Effector memory CD4-positive, alpha-beta T cell (primary cell): ENCODE results near the gene LNX1.

ENCODE experiments used
- DNase-seq, 3 donors: peaks; one replicate each; pipeline ENCODE4 v3.0.0-alpha.2; 2020
- H3K27ac ChIP-seq: 2 replicates; pipeline ENCODE4 v1.7.0; 2013; ENCODE audit warnings: mild to moderate bottlenecking, low read length, moderate library complexity; ENCODE audit not compliant: insufficient read depth, poor library complexity, severe bottlenecking
- H3K27me3 ChIP-seq: replicated peaks from 2 replicates; pipeline ENCODE4 v1.7.0; 2013; ENCODE audit warnings: mild to moderate bottlenecking, low read length; ENCODE audit not compliant: insufficient read depth, control insufficient read depth, poor library complexity, severe bottlenecking
- H3K36me3 ChIP-seq: 2 replicates; pipeline ENCODE4 v1.7.0; 2013; ENCODE audit warnings: mild to moderate bottlenecking, low read length, moderate library complexity; ENCODE audit not compliant: control insufficient read depth, insufficient read depth
- H3K4me1 ChIP-seq: 2 replicates; pipeline ENCODE4 v1.7.0; 2013; ENCODE audit warnings: low read length, mild to moderate bottlenecking; ENCODE audit not compliant: control insufficient read depth, insufficient read depth, poor library complexity, severe bottlenecking
- H3K4me3 ChIP-seq: 2 replicates; pipeline ENCODE4 v1.7.0; 2013; ENCODE audit warnings: low read length, low read depth, mild to moderate bottlenecking; ENCODE audit not compliant: insufficient read depth, poor library complexity, severe bottlenecking
- H3K9me3 ChIP-seq: 2 replicates; pipeline ENCODE4 v1.7.0; 2013; ENCODE audit warnings: mild to moderate bottlenecking, low read length, moderate library complexity; ENCODE audit not compliant: control insufficient read depth
- total RNA-seq, 3 donors: gene quantifications; one replicate each; lab custom pipeline; 2026; lab: John Stamatoyannopoulos, UW

The LNX1 gene
- 0 to 0.58 (median 0.17) reads per million in 3 donors for total RNA-seq

DNA sequence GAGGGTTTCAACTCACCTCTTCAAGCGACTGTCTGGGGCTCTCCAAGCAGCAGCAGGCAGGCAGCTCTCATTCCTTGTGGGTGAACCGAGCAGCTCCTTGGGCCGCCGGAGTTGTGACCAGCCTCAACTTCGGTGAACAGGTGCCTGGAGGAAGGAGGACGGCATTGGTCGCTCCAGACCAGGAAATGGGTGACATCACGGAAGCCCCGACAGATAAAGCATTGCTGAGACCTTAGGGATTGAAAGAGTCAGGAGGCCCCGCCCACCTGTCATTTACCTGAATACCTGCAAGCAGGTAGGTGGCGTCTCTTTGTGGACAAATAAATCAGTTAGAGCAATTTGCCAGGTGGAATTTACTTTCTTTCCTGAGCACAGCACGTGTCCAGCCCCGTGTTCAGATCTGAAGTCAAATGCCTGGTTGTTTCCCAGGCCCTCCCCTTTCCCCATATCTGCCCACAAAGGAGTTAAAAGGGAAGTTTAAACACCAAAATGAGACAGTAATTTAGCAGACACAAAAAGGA is at the start of gene LNX1:
Gene LNX1 (minus strand): TSS at position 115 of the 521 bp plus-strand sequence. CDS start 17,484 bp downstream, outside the sequence.
- H3K36me3 ChIP-seq = no peaks in the 10 kb centered on the region
- no peaks in the 10 kb centered on the region for H3K4me1 ChIP-seq
- H3K9me3 ChIP-seq = no peaks in the 10 kb centered on the region
- no peak within 1 kb of the TSS for H3K4me3 ChIP-seq
- H3K27me3 ChIP-seq = peaks cover 3% of the 10 kb centered on the region
- H3K27ac ChIP-seq = no peak within 1 kb of the TSS
- no peak for DNase-seq

DNA sequence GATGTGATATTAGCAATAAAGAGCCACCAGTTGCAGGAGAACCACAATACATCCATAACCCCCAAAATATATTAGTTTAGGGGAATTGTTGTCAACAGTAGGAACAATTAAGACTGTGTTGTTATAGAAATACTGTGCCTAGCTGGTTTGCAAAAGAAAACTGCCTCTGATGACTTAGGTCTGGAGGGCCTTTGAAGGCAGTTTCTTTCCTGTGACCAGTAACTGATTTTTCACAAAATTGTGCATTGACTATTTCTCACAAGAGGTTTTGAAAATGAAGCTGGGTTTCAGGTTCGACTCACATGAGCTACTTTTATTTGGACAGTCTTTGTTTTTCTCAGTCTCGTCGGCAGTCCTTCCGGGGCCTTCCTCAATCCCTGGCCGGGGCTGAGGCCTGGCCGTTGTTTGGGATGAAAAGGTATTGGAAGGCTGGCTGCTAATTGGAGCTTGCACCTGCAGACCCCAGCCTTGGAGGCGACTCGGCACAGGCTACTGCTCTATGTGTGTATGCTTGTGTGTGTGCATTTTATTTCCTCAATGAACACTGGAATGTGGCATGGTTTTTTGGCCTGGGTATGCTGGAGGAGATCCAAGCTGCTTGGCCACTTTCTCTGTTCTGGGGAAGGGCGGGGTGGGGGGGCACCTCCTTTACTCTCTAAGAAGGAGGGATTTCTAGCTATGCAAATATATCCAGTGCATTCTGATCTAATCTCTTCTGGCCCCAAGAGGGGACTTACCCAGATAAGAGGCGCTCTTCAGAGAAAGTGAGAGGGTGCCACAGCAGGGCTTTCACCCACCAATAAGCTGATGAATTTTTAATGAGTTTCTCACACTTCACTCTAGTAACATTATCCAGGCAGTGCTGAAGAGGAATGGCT is 49.5 kb upstream of the LNX1 start:
- no peak for DNase-seq
- H3K27ac ChIP-seq = no peak overlapping the region
- H3K27me3 ChIP-seq = no peaks in the 10 kb centered on the region
- H3K4me1 ChIP-seq = no peaks in the 10 kb centered on the region
- no peaks in the 10 kb centered on the region for H3K9me3 ChIP-seq
- H3K4me3 ChIP-seq = no peak overlapping the region
- H3K36me3 ChIP-seq = no peaks in the 10 kb centered on the region

- DNase-seq = no peak
- Histone ChIP-seq H3K4me3 (no peak overlapping the region), H3K36me3 (no peaks in the 10 kb centered on the region), H3K27ac (no peak overlapping the region), H3K4me1 (no peaks in the 10 kb centered on the region), H3K9me3 (no peaks in the 10 kb centered on the region), H3K27me3 (no peaks in the 10 kb centered on the region)
Measured at GRCh38 chr4:53638919-53639318, 47.6 kb upstream of the LNX1 start.

- H3K4me1 ChIP-seq = no peaks in the 10 kb centered on the region
- no peaks in the 10 kb centered on the region for H3K36me3 ChIP-seq
- H3K27me3 ChIP-seq = no peaks in the 10 kb centered on the region
- no peak overlapping the region for H3K27ac ChIP-seq
- no peak overlapping the region for H3K4me3 ChIP-seq
- H3K9me3 ChIP-seq = no peaks in the 10 kb centered on the region
- DNase-seq = no peak
Measured at GRCh38 chr4:53637348-53637747, 46.1 kb upstream of the LNX1 start.

DNA sequence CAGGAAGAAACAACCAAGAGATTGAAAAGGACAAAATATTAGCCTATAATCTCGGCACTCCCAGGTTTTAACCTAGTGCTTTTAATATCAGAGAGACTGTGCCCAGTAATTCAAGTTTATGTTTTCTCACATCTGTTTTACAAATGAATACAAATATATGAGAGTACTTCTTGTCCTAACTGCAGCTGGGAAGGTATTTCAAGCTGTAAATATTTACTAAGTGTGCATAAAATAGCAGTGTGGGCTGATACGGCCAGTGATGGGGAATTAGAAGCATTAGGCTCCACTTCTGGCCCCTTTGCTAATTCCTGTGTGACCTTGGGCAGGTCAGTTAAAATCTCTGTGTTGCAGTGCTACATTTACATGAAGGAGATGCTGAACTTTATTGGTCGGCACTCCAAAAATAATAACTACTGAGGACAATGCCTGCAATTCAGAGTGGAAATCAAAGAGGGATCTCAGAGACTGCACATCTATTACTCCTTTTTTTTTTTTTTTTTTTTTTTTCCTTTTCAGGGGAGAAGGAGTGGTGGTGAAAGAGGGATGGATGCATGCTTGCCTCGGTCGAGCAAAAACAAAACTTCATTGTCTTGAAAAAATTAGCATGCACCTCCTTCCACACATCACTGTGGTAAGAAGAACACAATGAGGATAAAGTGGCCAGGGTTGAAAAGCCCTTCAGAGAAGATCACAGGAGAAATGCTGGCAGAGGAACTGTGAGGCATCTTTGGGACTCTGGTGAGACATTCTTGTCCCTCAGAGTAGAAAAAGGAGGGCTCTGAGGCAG is 44.6 kb upstream of the LNX1 start:
- no peak overlapping the region for H3K4me3 ChIP-seq
- no peaks in the 10 kb centered on the region for H3K36me3 ChIP-seq
- DNase-seq = no peak
- no peaks in the 10 kb centered on the region for H3K4me1 ChIP-seq
- no peaks in the 10 kb centered on the region for H3K27me3 ChIP-seq
- no peaks in the 10 kb centered on the region for H3K9me3 ChIP-seq
- H3K27ac ChIP-seq = no peak overlapping the region

DNA sequence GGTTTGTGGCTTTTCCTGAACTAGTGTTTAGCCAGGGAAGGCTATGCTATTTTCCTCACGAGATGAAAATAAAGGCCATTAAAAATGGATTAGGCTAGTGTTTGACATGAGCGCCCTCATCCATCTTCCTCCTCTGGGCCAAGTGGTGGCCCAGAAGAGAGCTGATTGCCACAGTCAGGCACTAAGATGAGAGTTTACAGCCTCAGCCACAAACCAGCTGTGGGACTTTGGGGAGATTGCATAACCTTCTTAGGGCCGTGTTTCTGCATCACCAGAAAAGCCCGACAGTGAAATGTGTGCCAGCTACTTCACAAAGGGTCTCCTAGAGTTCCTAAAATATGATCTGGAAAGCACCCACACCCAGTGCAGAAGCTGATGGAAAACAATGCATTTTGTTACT is 42.3 kb upstream of the LNX1 start:
- Histone ChIP-seq H3K9me3 (no peaks in the 10 kb centered on the region), H3K36me3 (no peaks in the 10 kb centered on the region), H3K4me3 (no peak overlapping the region), H3K27me3 (no peaks in the 10 kb centered on the region), H3K27ac (no peak overlapping the region), H3K4me1 (no peaks in the 10 kb centered on the region)
- no peak for DNase-seq

DNA sequence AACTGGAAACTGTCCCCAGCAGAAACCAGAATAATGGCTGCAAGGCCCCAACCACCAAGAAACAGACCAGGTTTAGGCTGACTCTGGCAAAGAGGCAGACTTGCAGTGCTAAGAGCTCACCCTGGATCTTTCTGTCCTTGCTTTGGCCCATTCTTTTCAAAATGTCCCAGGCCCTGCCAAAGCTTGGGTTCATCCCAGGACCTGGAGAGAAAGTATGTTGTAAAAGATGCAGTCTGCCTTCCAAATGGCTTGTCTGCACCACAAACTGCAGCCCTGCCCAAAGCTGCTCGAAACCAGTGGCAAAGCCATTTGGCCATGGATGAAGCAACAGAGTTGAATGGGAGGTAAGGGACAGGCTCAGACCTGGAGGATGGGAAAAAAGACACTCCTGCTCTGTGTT is 38.0 kb upstream of the LNX1 start:
- Histone ChIP-seq H3K4me1 (no peaks in the 10 kb centered on the region), H3K4me3 (no peak overlapping the region), H3K27me3 (no peaks in the 10 kb centered on the region), H3K36me3 (no peaks in the 10 kb centered on the region), H3K9me3 (no peaks in the 10 kb centered on the region), H3K27ac (no peak overlapping the region)
- DNase-seq = no peak

DNA sequence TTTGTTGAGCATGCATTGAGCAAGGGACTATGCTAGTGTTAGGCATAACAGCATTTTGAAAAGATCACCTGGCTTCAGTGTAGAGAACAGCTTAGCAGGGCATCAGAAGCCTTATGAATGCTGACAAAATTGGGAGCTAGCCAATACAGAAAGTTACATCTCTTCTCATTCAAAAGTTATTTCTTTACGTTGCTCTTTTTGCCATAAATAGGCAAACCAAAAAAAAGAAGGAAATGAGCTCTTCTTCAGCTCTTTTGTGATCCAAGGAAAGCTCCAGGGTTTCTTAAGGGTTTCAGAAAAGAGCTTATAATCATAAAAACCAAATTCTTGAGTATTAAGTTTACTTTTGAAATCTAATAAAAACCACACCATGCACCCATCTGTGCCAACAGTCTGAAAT is 35.2 kb upstream of the LNX1 start:
- DNase-seq = no peak
- no peaks in the 10 kb centered on the region for H3K36me3 ChIP-seq
- H3K4me3 ChIP-seq = no peak overlapping the region
- H3K27me3 ChIP-seq = no peaks in the 10 kb centered on the region
- H3K27ac ChIP-seq = no peak overlapping the region
- H3K4me1 ChIP-seq = no peaks in the 10 kb centered on the region
- no peaks in the 10 kb centered on the region for H3K9me3 ChIP-seq

GRCh38 chr4:53625888-53626287 is 34.6 kb upstream of the LNX1 start:
- Histone ChIP-seq H3K9me3 (no peaks in the 10 kb centered on the region), H3K4me3 (no peak overlapping the region), H3K27ac (no peak overlapping the region), H3K36me3 (no peaks in the 10 kb centered on the region), H3K4me1 (no peaks in the 10 kb centered on the region), H3K27me3 (no peaks in the 10 kb centered on the region)
- no peak for DNase-seq

GRCh38 chr4:53622739-53623151 is 31.5 kb upstream of the LNX1 start:
- no peaks in the 10 kb centered on the region for H3K36me3 ChIP-seq
- H3K4me1 ChIP-seq = no peaks in the 10 kb centered on the region
- no peaks in the 10 kb centered on the region for H3K9me3 ChIP-seq
- no peak overlapping the region for H3K27ac ChIP-seq
- H3K4me3 ChIP-seq = no peak overlapping the region
- H3K27me3 ChIP-seq = no peaks in the 10 kb centered on the region
- DNase-seq = no peak
